ENCODE results near the gene PRSS21. TPM values are rescaled to one million over a fixed set of nuclear protein-coding genes. Genes with fewer than 3 reads are reported as not detected.

Gene PRSS21
- total RNA-seq, 2 donors from 2014 or later, result 0.53 to 21.5 TPM

DNA sequence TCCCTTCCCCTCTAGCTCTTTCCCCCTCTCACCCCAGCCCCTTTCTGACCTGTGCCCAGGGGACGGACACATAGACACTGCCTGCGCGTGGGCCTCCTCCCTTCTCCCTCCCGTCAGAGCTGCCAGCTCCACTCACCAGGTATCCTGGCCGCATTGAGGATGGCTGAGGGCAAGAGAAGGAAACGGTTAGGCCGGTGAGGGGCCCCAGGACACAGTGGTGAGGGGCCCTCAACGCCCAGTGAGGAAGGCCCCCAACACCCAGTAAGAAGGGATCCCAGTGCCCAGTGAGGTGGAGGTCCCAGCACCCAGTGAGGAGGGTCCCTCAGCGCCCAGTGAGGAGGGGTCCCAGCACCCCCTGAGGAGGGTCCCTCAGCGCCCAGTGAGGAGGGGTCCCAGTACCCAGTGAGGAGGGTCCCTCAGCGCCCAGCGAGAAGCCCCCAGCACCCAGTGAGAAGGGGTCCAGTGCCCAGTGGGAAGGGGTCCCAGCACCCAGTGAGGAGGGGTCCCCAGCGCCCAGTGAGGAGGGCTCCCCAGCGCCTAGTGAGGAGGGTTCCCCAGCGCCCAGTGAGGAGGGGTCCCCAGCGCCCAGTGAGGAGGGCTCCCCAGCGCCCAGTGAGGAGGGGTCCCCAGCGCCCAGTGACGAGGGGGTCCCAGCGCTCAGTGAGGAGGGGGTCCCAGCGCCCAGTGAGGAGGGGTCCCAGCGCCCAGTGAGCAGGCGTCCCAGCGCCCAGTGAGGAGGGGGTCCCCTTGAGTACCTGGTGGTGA, 39.8 kb downstream of the PRSS21 start:
- DNase-seq (ENCODE audit: low spot score), result no peak
- Mint-ChIP-seq H3K36me3 (peaks cover 10% of the 10 kb centered on the region), H3K9me3 (peaks cover 8% of the 10 kb centered on the region), H3K4me3 (no peak overlapping the region), H3K27ac (peak overlapping the region in 1 of 2 donors; percentile 50), H3K4me1 (ENCODE audit: low read depth in 2 of 2) (peaks cover 11 to 14% of the 10 kb centered on the region in 2 donors), H3K27me3 (peaks cover 2 to 12% of the 10 kb centered on the region in 2 donors)
- no peak for ATAC-seq

DNA sequence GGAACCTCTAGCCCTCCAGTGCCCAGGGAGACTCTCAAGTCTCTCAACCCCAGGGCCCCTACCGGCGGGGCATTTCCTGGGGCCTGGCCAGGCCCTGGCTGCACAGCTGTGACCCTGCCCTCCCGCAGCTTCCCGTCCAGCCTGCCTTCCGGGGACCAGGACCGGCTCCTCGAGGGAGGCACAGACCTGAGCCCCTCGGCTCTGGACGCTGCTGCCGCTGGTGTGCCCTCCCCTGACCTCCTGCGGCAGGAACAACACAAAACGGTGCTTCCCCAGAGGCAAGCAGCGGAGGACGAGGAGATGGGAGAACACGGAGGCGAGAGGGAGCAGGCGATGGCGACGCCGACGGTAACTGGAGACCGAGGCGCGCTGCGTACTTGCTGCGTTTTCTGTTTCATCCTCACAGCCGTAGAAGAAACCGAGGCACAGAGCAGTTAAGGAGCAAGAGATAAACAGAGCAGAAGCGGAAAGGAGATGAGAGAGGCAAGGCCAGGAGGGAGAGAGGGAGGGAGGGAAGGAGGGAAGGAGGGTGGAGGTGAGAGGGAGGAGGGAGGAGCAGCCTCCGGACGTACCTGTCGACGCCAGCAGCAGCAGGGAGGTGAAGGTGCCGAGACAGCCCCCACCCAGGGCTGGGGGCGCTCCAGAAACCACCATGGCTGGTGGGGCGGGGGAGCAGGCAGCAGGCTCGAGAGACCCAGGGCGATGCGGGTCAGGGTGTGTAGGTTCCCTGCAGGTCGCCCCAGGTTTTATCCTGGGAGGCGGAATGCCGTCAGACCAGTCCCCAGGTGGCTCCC, 40.6 kb downstream of the PRSS21 start, which contains the start of gene PRSS22:
Gene PRSS22, minus strand, starts transcription at position 720 of the 794 bp plus-strand sequence. Its CDS starts 66 bp downstream, at position 654.
- Mint-ChIP-seq H3K4me1 (ENCODE audit: low read depth in 2 of 2) (peaks cover 11 to 14% of the 10 kb centered on the region in 2 donors), H3K9me3 (peaks cover 8% of the 10 kb centered on the region), H3K36me3 (peaks cover 10% of the 10 kb centered on the region), H3K27ac (peak within 1 kb of the TSS in 1 of 2 donors; percentile 88), H3K4me3 (peak within 1 kb of the TSS; percentile 90), H3K27me3 (peaks cover 2 to 12% of the 10 kb centered on the region in 2 donors)
- DNase-seq (ENCODE audit: low spot score) (no peak), ATAC-seq (peak; percentile 14 to 41)

DNA sequence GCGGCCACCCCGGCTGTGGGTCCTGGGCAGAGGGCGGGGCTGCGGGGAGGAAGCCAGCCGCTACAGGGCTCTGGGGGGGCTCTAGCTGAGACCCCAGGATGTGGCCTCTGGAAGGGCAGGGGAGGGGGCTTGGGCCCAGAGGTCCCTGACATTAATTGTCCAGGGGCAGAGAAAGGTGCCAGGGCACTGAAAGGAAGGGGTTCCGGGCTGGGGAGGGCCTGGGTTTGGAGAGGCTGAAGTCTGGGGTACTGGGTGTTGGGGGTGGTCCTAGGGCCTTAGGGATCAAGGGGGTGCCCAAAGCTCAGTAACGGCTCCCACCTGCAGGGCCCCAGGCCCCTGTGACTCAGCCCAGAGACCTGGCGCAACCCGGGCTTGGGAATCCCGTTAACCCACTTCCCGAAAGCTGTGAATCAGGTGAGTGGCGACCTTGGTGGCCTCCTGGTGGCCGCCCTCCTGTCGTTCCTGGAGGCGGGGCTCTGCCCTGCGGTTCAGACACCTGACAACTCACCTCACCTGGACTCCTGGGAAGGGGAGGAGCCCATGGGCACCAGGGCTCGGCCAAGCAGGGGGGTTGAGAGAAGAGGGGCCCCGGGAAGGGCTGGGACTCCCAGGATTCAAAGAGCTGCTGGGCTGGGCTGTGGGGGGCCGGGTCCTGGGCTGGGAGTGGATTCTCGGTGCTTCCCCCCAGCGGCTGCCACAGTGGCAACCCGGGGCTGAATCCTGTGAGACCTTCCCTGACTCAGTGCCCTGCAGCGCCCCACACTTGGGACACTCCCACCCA, 41.4 kb downstream of the PRSS21 start:
- no peak for ATAC-seq
- Mint-ChIP-seq H3K27ac (no peak overlapping the region), H3K27me3 (peaks cover 2 to 12% of the 10 kb centered on the region in 2 donors), H3K9me3 (peaks cover 8% of the 10 kb centered on the region), H3K4me1 (ENCODE audit: low read depth in 2 of 2) (peaks cover 11 to 14% of the 10 kb centered on the region in 2 donors), H3K36me3 (peaks cover 10% of the 10 kb centered on the region), H3K4me3 (no peak overlapping the region)
- no peak for DNase-seq (ENCODE audit: low spot score)

DNA sequence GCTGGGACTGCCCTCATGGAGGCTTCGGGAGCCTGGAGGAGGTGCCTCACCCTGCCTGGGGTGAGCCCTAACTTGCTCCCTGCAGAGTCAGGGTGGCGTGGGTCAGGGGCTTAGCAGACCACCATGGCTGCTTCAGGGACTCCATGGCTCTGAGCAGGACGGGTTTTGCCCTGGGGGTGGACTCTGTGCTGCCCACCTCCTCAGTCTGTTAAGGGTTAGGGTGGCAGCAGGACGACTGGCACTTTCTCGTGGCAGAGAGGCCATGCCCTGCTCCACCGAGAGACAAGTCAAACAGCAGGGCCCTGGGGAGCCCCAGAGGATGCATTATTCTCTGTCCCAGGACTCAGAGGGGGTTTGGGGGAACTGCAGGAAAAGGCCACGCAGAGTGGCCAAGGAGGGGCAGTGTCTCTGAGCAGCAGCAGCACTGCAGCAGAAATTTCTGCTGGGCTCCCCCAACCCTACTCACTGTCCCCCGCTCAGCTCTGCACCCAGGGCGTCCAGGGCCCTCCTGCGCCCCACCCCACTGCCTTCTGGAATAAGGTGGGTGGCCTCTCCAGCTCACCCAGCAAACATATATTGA, 42.7 kb downstream of the PRSS21 start:
- Mint-ChIP-seq H3K27me3 (peaks cover 2 to 12% of the 10 kb centered on the region in 2 donors), H3K36me3 (peaks cover 1% of the 10 kb centered on the region), H3K4me1 (ENCODE audit: low read depth in 2 of 2) (peaks cover 6 to 10% of the 10 kb centered on the region in 2 donors), H3K27ac (no peak overlapping the region), H3K4me3 (no peak overlapping the region), H3K9me3 (peaks cover 4% of the 10 kb centered on the region)
- DNase-seq (ENCODE audit: low spot score) (no peak), ATAC-seq (no peak)

DNA sequence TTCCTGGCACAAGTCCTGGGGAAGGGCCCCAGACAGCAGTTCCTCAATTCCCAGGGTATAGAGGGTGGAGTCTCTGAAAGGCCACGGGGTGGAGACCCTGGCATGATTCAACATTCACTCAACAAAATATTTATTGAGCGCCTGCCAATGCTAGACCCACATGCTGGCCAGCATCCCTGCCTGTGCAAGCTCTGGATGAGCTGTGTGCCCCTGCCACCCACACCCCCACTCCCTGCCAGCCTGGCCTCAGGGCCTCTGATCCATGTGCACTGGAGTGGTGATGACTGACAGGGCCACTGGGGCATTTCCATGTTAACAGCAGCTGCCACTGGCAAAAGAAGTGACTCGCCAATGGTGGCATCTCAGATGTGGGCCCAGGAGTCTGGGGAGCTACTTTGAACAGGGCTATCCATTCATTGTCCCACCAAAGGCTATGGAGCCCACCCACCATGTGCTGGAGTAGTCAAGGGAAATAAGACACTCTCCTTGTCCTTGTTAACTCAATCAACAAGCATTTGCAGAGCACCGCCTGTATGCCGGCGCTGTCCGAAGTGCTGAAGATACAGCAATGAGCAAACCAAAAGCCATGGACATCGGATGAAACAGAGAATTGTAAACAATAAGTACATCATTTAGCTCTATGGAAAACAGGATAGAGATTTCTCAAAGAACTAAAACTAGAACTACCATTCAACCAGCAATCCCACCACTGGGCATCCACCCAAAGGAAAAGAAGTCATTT, 44.0 kb downstream of the PRSS21 start:
- Mint-ChIP-seq H3K27me3 (peaks cover 2 to 12% of the 10 kb centered on the region in 2 donors), H3K4me1 (ENCODE audit: low read depth in 2 of 2) (peaks cover 6 to 10% of the 10 kb centered on the region in 2 donors), H3K27ac (no peak overlapping the region), H3K36me3 (no peaks in the 10 kb centered on the region), H3K9me3 (peaks cover 4% of the 10 kb centered on the region), H3K4me3 (no peak overlapping the region)
- DNase-seq (ENCODE audit: low spot score) (no peak), ATAC-seq (no peak)

DNA sequence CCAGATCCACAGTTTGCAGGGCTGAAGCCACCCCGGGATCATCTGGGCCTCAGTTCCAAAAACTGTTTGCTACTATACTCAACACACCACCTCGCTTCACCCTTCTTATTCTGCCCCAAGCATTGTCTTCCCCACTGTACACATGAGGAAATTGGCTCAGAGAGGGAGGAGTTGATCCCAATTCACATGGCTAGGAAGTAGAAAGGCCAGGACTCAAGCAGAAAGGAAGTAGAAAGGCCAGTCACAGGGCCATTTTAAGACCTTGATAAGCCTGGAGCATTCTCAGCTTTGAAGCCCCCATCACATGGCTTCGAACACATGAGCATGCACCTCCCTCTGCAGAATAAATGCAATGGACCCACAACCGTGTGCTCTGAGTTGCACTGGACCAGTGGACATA, 48.6 kb downstream of the PRSS21 start:
- Mint-ChIP-seq H3K9me3 (peaks cover 4% of the 10 kb centered on the region), H3K4me1 (ENCODE audit: low read depth in 2 of 2) (peaks cover 8 to 20% of the 10 kb centered on the region in 2 donors), H3K36me3 (no peaks in the 10 kb centered on the region), H3K27ac (no peak overlapping the region), H3K27me3 (peaks cover 2 to 5% of the 10 kb centered on the region in 2 donors), H3K4me3 (no peak overlapping the region)
- DNase-seq (ENCODE audit: low spot score) (no peak), ATAC-seq (no peak)

DNA sequence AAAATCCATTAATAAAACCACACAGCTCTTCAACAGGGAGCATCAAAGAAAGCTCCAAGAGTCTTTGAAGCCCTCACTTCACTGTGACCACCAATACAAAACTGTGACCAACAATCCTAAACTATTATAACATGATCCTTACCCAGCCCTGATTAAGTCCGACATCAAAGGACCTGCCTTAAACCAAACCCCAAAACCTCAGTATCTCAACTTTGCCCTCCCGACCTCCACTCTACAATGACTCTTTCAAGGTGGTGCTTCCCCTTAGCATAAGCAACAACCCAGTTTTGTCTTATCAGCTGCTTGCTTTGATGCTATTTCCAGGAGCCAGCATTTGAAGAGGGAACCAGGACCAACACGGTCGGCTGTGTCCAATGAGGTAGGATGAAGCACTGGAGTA, 49.4 kb downstream of the PRSS21 start:
- Mint-ChIP-seq H3K27ac (peak overlapping the region in 1 of 2 donors; percentile 8), H3K36me3 (no peaks in the 10 kb centered on the region), H3K27me3 (peaks cover 2% of the 10 kb centered on the region in 2 donors), H3K4me3 (peak overlapping the region; percentile 8), H3K4me1 (ENCODE audit: low read depth in 2 of 2) (peaks cover 8 to 20% of the 10 kb centered on the region in 2 donors), H3K9me3 (peaks cover under 1% of the 10 kb centered on the region)
- ATAC-seq (no peak), DNase-seq (ENCODE audit: low spot score) (no peak)

DNA sequence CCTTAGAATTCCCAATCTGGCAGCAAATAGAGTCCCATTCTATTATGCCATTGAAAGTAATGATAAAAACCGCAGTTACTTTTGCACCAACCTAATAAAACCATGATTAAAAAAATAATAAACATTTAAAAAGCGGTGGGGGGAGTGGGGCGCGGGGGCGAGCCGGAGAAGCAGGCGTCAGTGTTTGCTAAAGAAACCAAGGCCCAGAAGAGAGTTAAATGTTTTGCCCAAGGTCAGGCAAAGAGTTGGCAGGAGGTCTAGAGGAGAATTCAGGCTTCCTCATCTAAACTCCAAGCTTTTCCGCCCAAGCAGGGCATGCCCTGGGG, 50.6 kb downstream of the PRSS21 start:
- Mint-ChIP-seq H3K27me3 (peaks cover 0 to 2% of the 10 kb centered on the region in 2 donors), H3K4me3 (peak overlapping the region; percentile 91), H3K27ac (peak overlapping the region; percentile 91 to 94), H3K4me1 (ENCODE audit: low read depth in 2 of 2) (peaks cover 8 to 20% of the 10 kb centered on the region in 2 donors), H3K36me3 (no peaks in the 10 kb centered on the region), H3K9me3 (no peaks in the 10 kb centered on the region)
- ATAC-seq (no peak), DNase-seq (ENCODE audit: low spot score) (no peak)

DNA sequence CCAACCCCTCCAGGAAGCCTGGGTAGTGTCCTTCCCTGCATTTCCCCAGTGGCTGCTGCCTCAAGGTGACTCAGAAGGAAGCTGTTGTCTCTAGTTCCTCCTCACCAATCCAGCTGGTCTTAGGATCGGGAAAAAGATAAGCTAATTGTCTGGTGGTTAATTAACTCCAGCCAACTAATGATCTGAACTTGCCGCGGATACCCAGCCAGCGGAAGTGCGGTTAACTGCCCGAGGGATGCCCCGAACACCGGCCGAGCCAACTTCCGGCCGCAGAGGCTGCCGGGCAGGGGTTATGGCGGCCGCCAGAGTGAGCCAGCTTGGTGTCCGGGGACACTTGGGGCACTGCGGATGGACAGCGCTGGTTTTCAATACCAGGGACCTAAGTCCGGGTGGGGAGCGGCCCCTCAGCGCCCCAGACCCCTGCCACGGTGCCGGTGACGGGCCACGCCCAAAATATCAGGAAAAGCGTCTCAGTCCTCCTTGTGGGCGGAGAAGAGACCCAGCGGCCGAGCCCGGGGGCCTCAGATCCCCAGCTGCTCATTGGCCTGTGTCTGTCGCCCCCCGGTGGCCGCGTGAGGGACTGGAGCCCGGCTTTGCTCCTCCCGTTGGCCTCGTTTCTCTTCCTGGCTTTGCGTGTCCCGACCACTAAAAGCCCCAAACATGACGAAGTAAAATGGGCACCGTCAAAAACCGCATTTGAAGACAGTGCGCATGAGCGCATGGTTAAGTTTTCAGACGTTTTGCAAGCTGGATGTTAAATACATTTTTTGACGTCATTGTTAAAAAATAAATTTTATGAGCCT, 51.2 kb downstream of the PRSS21 start:
- H3K4me1 Mint-ChIP-seq (ENCODE audit: low read depth in 2 of 2), result peaks cover 8 to 20% of the 10 kb centered on the region in 2 donors
- H3K27me3 Mint-ChIP-seq, result peaks cover 0 to 2% of the 10 kb centered on the region in 2 donors
- ATAC-seq, result peak; percentile 98

More for the DNA sequence above, 51.2 kb downstream of the PRSS21 start:
- peak; percentile 98 for DNase-seq (ENCODE audit: low spot score)
- H3K9me3 Mint-ChIP-seq, result no peaks in the 10 kb centered on the region
- no peaks in the 10 kb centered on the region for H3K36me3 Mint-ChIP-seq
- peak overlapping the region; percentile 91 for H3K4me3 Mint-ChIP-seq
- peak overlapping the region; percentile 91 to 94 for H3K27ac Mint-ChIP-seq
